PC-3 (cell line): ENCODE data around the gene KIF3A.

Experiments
- CTCF ChIP-seq: fragments of 300-600 bp; sonication (generic); conservative IDR thresholded peaks from 2 replicates; pipeline ENCODE4 v1.5.1; 2017; ENCODE audit warnings: antibody characterized with exemption, low read depth, mild to moderate bottlenecking, low read length
- EZH2 ChIP-seq: fragments of 300-600 bp; sonication (generic); IDR thresholded peaks from one replicate; pipeline ENCODE4 v1.6.1; 2017; ENCODE audit warnings: antibody characterized with exemption, mild to moderate bottlenecking, low read length; ENCODE audit not compliant: unreplicated experiment
- EZH2phosphoT487 ChIP-seq: fragments of 300-600 bp; sonication (generic); IDR thresholded peaks from 2 replicates; pipeline ENCODE4 v1.6.1; 2018; ENCODE audit warnings: mild to moderate bottlenecking, antibody characterized with exemption, low read length, borderline replicate concordance

- TF ChIP-seq CTCF (no peak), EZH2phosphoT487 (no peak), EZH2 (no peak)
These were observed 42.6 kb upstream of the KIF3A start for GRCh38 chr5:132779961-132780360.
